ENCODE results near the gene MTA1.

MTA1 gene

GRCh38 chr14:105419195-105420091 lies at the start of gene MTA1:
MTA1 (plus strand) TSS chr14:105419827; CDS start chr14:105420036, 209 bp downstream.
- Histone ChIP-seq H3K9me3 (ENCODE audit: control insufficient read depth, insufficient read depth, low read length) (no peaks in the 10 kb centered on the region), H3K4me1 (ENCODE audit: control insufficient read depth, low read length) (peaks cover 34% of the 10 kb centered on the region), H3K27me3 (ENCODE audit: control insufficient read depth, low read length) (peaks cover 14% of the 10 kb centered on the region), H4K20me1 (ENCODE audit: control insufficient read depth, insufficient read depth, low read depth, low read length) (peaks cover 12% of the 10 kb centered on the region; the same call in 1 of the 2 replicates), H3K27ac (ENCODE audit: low read depth, low read length) (peak within 1 kb of the TSS; percentile 2), H3K36me3 (ENCODE audit: control insufficient read depth, low read length) (peaks cover 32% of the 10 kb centered on the region), H3F3A (ENCODE audit: control insufficient read depth, insufficient read depth) (no peaks in the 10 kb centered on the region; the same call in 1 of the 2 replicates), H3K9me2 (replicated peaks; ENCODE audit: control insufficient read depth, low read length) (no peaks in the 10 kb centered on the region), H3K79me2 (ENCODE audit: control insufficient read depth, low read length) (peaks cover 47% of the 10 kb centered on the region), H3K4me3 (ENCODE audit: low read length) (peak within 1 kb of the TSS; percentile 85), H3K4me2 (ENCODE audit: low read length) (peak within 1 kb of the TSS; percentile 94)
- TF ChIP-seq EZH2phosphoT487 (IDR thresholded peaks at IDR 0.05; ENCODE audit: borderline replicate concordance, low read length) (no peak), CTCF (IDR thresholded peaks at IDR 0.05; ENCODE audit: low read depth, low read length, poor library complexity, severe bottlenecking) (no peak)

- Histone ChIP-seq H4K20me1 (ENCODE audit: control insufficient read depth, insufficient read depth, low read depth, low read length) (no peaks in the 10 kb centered on the region), H3K27me3 (ENCODE audit: control insufficient read depth, low read length) (no peaks in the 10 kb centered on the region), H3K36me3 (ENCODE audit: control insufficient read depth, low read length) (no peaks in the 10 kb centered on the region), H3K4me1 (ENCODE audit: control insufficient read depth, low read length) (peaks cover 6% of the 10 kb centered on the region; the same call in 1 of the 2 replicates), H3K4me2 (ENCODE audit: low read length) (no peak overlapping the region), H3K4me3 (ENCODE audit: low read length) (no peak overlapping the region), H3K9me2 (replicated peaks; ENCODE audit: control insufficient read depth, low read length) (no peaks in the 10 kb centered on the region), H3F3A (ENCODE audit: control insufficient read depth, insufficient read depth) (no peaks in the 10 kb centered on the region), H3K79me2 (ENCODE audit: control insufficient read depth, low read length) (no peaks in the 10 kb centered on the region), H3K27ac (ENCODE audit: low read depth, low read length) (no peak overlapping the region), H3K9me3 (ENCODE audit: control insufficient read depth, insufficient read depth, low read length) (no peaks in the 10 kb centered on the region)
- TF ChIP-seq CTCF (IDR thresholded peaks at IDR 0.05; ENCODE audit: low read depth, low read length, poor library complexity, severe bottlenecking) (no peak), EZH2phosphoT487 (IDR thresholded peaks at IDR 0.05; ENCODE audit: borderline replicate concordance, low read length) (no peak)
Measured at GRCh38 chr14:105374389-105374788, 45.2 kb upstream of the MTA1 start.

- Histone ChIP-seq H3K9me2 (replicated peaks; ENCODE audit: control insufficient read depth, low read length) (no peaks in the 10 kb centered on the region), H3K4me1 (ENCODE audit: control insufficient read depth, low read length) (peaks cover 6% of the 10 kb centered on the region; the same call in 1 of the 2 replicates), H3K4me2 (ENCODE audit: low read length) (no peak overlapping the region), H3K9me3 (ENCODE audit: control insufficient read depth, insufficient read depth, low read length) (no peaks in the 10 kb centered on the region), H4K20me1 (ENCODE audit: control insufficient read depth, insufficient read depth, low read depth, low read length) (no peaks in the 10 kb centered on the region), H3F3A (ENCODE audit: control insufficient read depth, insufficient read depth) (no peaks in the 10 kb centered on the region), H3K79me2 (ENCODE audit: control insufficient read depth, low read length) (no peaks in the 10 kb centered on the region), H3K27ac (ENCODE audit: low read depth, low read length) (no peak overlapping the region), H3K36me3 (ENCODE audit: control insufficient read depth, low read length) (no peaks in the 10 kb centered on the region), H3K27me3 (ENCODE audit: control insufficient read depth, low read length) (no peaks in the 10 kb centered on the region), H3K4me3 (ENCODE audit: low read length) (no peak overlapping the region)
- no peak for TF ChIP-seq EZH2phosphoT487 (IDR thresholded peaks at IDR 0.05; ENCODE audit: borderline replicate concordance, low read length)
- TF ChIP-seq CTCF (IDR thresholded peaks at IDR 0.05; ENCODE audit: low read depth, low read length, poor library complexity, severe bottlenecking) = no peak
Measured at GRCh38 chr14:105375635-105376057, 44.0 kb upstream of the MTA1 start.
